K562 (cell line): Measurements from ENCODE around the gene KIFAP3. TPM values are rescaled to one million over a fixed set of nuclear protein-coding genes. Genes with fewer than 3 reads are reported as not detected.
A peak's percentile ranks its signal among the peaks of the same experiment; 100 is the strongest.

Experiments
- ATAC-seq: fragments of 200-7000 bp; cut with Tn5 transposase; 3 replicates; pipeline ENCODE4 v1.9.1; 2020; ENCODE audit warnings: moderate library complexity
- BruUV-seq: library from RNA; stranded (reverse); fragments of 400-500 nt; replicated peaks from 2 replicates; lab custom pipeline; 2021; lab: Mats Ljungman, UMichigan
- CTCF ChIA-PET: fragments of 300-600 bp; formaldehyde crosslinking; extraction: SDS; loops from one replicate; lab custom pipeline; 2021; ENCODE audit warnings: low intra/inter-chr PET ratio; lab: Yijun Ruan, JAX
- POLR2A ChIA-PET: fragments of 300-600, 350-650 bp; sonication (Branson Sonifier 250); formaldehyde crosslinking; extraction: SDS; loops from one replicate; lab custom pipeline; 2021; ENCODE audit warnings: antibody characterized with exemption, inconsistent platforms; lab: Yijun Ruan, JAX
- DNase-seq, 4 experiments: peaks; one replicate each; pipeline versions ENCODE4 v3.0.0 to v3.0.0-alpha.2; 2011 to 2018; ENCODE audit warnings: low spot score in 3 of 4, mixed read lengths in 3 of 4; ENCODE audit errors: extremely low read depth in 1 of 4
- FAIRE-seq: peaks from 2 replicates; lab custom pipeline; 2011; peaks lifted over from hg19 to GRCh38; lab: Jason Lieb, UNC
- H2AFZ ChIP-seq: 2 replicates; pipeline ENCODE4 v1.6.0; 2011; ENCODE audit warnings: low read depth, low read length, control low read depth, inconsistent platforms
- H3K27ac ChIP-seq: fragments of 200-600 bp; 3 replicates; pipeline ENCODE4 v1.8.0; 2011; ENCODE audit warnings: low read depth, mild to moderate bottlenecking, control low read depth, inconsistent platforms, low read length, moderate library complexity, mixed read lengths; ENCODE audit errors: extremely low read depth
- H3K27me3 ChIP-seq, 2 experiments: fragments of 300-600 bp in 1 of 2; 2 replicates in 1 of 2; 3 replicates in 1 of 2; pipeline versions ENCODE4 v1.6.0 to v1.8.0; 2011; ENCODE audit warnings: inconsistent platforms in 2 of 2, low read length in 2 of 2, mild to moderate bottlenecking in 1 of 2, mixed read lengths in 1 of 2, moderate library complexity in 1 of 2; ENCODE audit not compliant: control insufficient read depth in 2 of 2, insufficient read depth in 2 of 2
- H3K36me3 ChIP-seq: fragments of 300-600 bp; 3 replicates; pipeline ENCODE4 v1.8.0; 2011; ENCODE audit warnings: mild to moderate bottlenecking, low read length, inconsistent platforms; ENCODE audit not compliant: control insufficient read depth, insufficient read depth
- H3K4me1 ChIP-seq, 2 experiments: fragments of 200-600 bp in 1 of 2; replicated peaks in 1 of 2; 2 replicates in 1 of 2; 3 replicates in 1 of 2; pipeline versions ENCODE4 v1.5.1 to v1.8.0; 2011; ENCODE audit warnings: inconsistent platforms in 2 of 2, low read length in 2 of 2, mild to moderate bottlenecking in 1 of 2, mixed read lengths in 1 of 2, moderate library complexity in 1 of 2; ENCODE audit not compliant: control insufficient read depth in 2 of 2, insufficient read depth in 2 of 2
- H3K4me2 ChIP-seq: 2 replicates; pipeline ENCODE4 v1.6.1; 2011; ENCODE audit warnings: low read length, control low read depth, inconsistent platforms, mixed read lengths; ENCODE audit not compliant: insufficient read depth
- H3K4me3 ChIP-seq: fragments of 200-600 bp; sonication (generic), shearing (Covaris generic); 2 replicates; pipeline ENCODE4 v1.5.1; 2016; ENCODE audit warnings: control low read depth, inconsistent platforms
- H3K79me2 ChIP-seq: fragments of 200-600 bp; 3 replicates; pipeline ENCODE4 v1.8.0; 2011; ENCODE audit warnings: low read length, inconsistent platforms; ENCODE audit not compliant: control insufficient read depth, insufficient read depth
- H3K9ac ChIP-seq, 2 experiments: 2 replicates each; pipeline versions ENCODE4 v1.6.0 to v1.6.1; 2011; ENCODE audit warnings: low read depth in 2 of 2, low read length in 2 of 2, control low read depth in 1 of 2, inconsistent platforms in 1 of 2, mild to moderate bottlenecking in 1 of 2, mixed read lengths in 1 of 2; ENCODE audit not compliant: insufficient read depth in 1 of 2
- H3K9me1 ChIP-seq: one replicate; pipeline ENCODE4 v1.6.0; 2011; ENCODE audit warnings: inconsistent platforms, mild to moderate bottlenecking, low read length, moderate library complexity; ENCODE audit not compliant: control insufficient read depth, insufficient read depth
- H3K9me3 ChIP-seq: replicated peaks from 2 replicates; pipeline ENCODE4 v1.5.1; 2011; ENCODE audit warnings: low read depth, low read length, inconsistent platforms; ENCODE audit not compliant: control insufficient read depth, insufficient read depth
- H4K20me1 ChIP-seq: replicated peaks from 2 replicates; pipeline ENCODE4 v1.6.1; 2011; ENCODE audit warnings: low read length, inconsistent platforms, mixed read lengths; ENCODE audit not compliant: control insufficient read depth, insufficient read depth
- HNRNPL ChIP-seq: fragments of 200-400 bp; formaldehyde crosslinking; IDR thresholded peaks from 2 replicates; pipeline ENCODE4 v1.6.1; 2017; ENCODE audit warnings: low read depth, mild to moderate bottlenecking, low read length
- MED1 ChIP-seq: sonication (generic); formaldehyde crosslinking; IDR thresholded peaks from 2 replicates; pipeline ENCODE4 v1.8.1; 2023; ENCODE audit warnings: missing genetic modification reagents, borderline replicate concordance
- NR2C1 ChIP-seq, 2 experiments: fragments of 450-650 bp; IDR thresholded peaks; 2 replicates each; pipeline ENCODE4 v1.6.1; 2017; ENCODE audit warnings: mild to moderate bottlenecking in 2 of 2, antibody characterized with exemption in 1 of 2, inconsistent platforms in 1 of 2, missing compliant biosample characterization in 1 of 2, missing genetic modification characterization in 1 of 2
- NR3C1 ChIP-seq: sonication (generic); formaldehyde crosslinking; IDR thresholded peaks from 2 replicates; pipeline ENCODE4 v1.8.1; 2022; ENCODE audit warnings: missing genetic modification reagents
- NUFIP1 ChIP-seq: fragments of 450-650 bp; IDR thresholded peaks from 2 replicates; pipeline ENCODE4 v1.6.1; 2018; ENCODE audit not compliant: partially characterized antibody
- POLR2G ChIP-seq: fragments of 200-400 bp; formaldehyde crosslinking; IDR thresholded peaks from 2 replicates; pipeline ENCODE4 v1.6.1; 2017; ENCODE audit warnings: low read depth, mild to moderate bottlenecking, antibody characterized with exemption, low read length, moderate library complexity
- WHSC1 ChIP-seq: IDR thresholded peaks from one replicate; pipeline ENCODE4 v1.6.1; 2012; ENCODE audit warnings: low read length, control low read depth, inconsistent platforms
- ZKSCAN1 ChIP-seq: fragments of 150-350 bp; IDR thresholded peaks from 2 replicates; pipeline ENCODE4 v1.6.1; 2016; ENCODE audit warnings: low read depth, low read length
- WGBS: fragments of 100-300 bp; shearing (Covaris generic); methylation state at CpG from one replicate; pipeline ENCODE4 v1.1.6; 2016; ENCODE audit warnings: low coverage, mixed read lengths; ENCODE audit not compliant: insufficient coverage; ENCODE audit errors: missing lambda C conversion rate; 5-methylcytosine and 5-hydroxymethylcytosine counted together
- in situ Hi-C: fragments of 300-500 bp; cut with MboI; formaldehyde crosslinking; loops from 4 replicates; pipeline ENCODE4 v1.15.0; 2018; ENCODE audit warnings: inconsistent platforms, mixed read lengths
- intact Hi-C: fragments of 100-400 bp; cut with micrococcal nuclease; formaldehyde crosslinking; loops from 2 replicates; pipeline ENCODE4 v1.14.2; 2022
- polyA plus RNA-seq, 8 experiments: library from polyadenylated mRNA; depleted of rRNA in 4 of 8; stranded (reverse) in 5 of 8; unstranded in 3 of 8; fragments of >200 nt; fragmentation: Nextera tagmentation in 2 of 8; fragmentation: Illumina TruSeq in 1 of 8; extraction: Ambion mirVana in 2 of 8; extraction: Trizol in 1 of 8; gene quantifications; 2 replicates each; pipeline versions ENCODE4 v1.2.1 to v1.2.3, GENCODE V29; 2011 to 2014; ENCODE audit warnings: inconsistent platforms in 1 of 8, missing spikeins in 1 of 8
- total RNA-seq, 7 experiments: library from RNA; depleted of rRNA in 6 of 7; stranded (reverse); fragments of >200 nt in 6 of 7; fragmentation: Illumina TruSeq in 2 of 7; extraction: Trizol in 2 of 7; gene quantifications; 2 replicates each; pipeline versions ENCODE4 v1.2.1 to v1.2.3, GENCODE V29; 2011 to 2021; ENCODE audit warnings: low replicate concordance in 1 of 7

The KIFAP3 gene
- total and polyA plus RNA-seq, 9 of the 15 experiments (the other 6 are each of a cell fraction or from before 2014, with no cell fraction given): 8.8 to 17.5 (median 11.8) TPM

GRCh38 chr1:169889871-169890270 is 184.6 kb downstream of the KIFAP3 start:
- POLR2A ChIA-PET: no interaction called here
- CTCF ChIA-PET: no interaction called here
- Histone ChIP-seq H3K27ac (no peak overlapping the region), H3K4me3 (no peak overlapping the region), H3K9ac (no peak overlapping the region; a peak in 1 of 4 replicates), H3K4me2 (no peak overlapping the region), H2AFZ (no peak overlapping the region), H3K9me1 (no peaks in the 10 kb centered on the region), H4K20me1 (no peaks in the 10 kb centered on the region), H3K36me3 (peaks cover 33% of the 10 kb centered on the region; the same call in 2 of the 3 replicates), H3K9me3 (no peaks in the 10 kb centered on the region), H3K79me2 (peaks cover 40% of the 10 kb centered on the region), H3K4me1 (peaks cover 3 to 10% of the 10 kb centered on the region in 2 experiments; a peak in 4 of 5 replicates), H3K27me3 (no peaks in the 10 kb centered on the region)
- in situ Hi-C loops (no loop called here), intact Hi-C loops (loop anchor here (5.0 kb wide), 3 partner anchors 182 to 642 kb away; partner anchors contain the start of genes GORAB, KIFAP3 and SLC19A2)
- BruUV-seq: no TSS peak
- DNase-seq: no peak
- no peak for ATAC-seq
- WGBS: 78% methylated on average over 2 of the region's 2 CpGs
- TF ChIP-seq ZKSCAN1: peak; percentile 99
- TF ChIP-seq NR2C1 (IDR thresholded peaks at IDR 0.05): no peak
- no peak for TF ChIP-seq NR2C1 (tag; IDR thresholded peaks at IDR 0.05)
- FAIRE-seq: no peak

DNA sequence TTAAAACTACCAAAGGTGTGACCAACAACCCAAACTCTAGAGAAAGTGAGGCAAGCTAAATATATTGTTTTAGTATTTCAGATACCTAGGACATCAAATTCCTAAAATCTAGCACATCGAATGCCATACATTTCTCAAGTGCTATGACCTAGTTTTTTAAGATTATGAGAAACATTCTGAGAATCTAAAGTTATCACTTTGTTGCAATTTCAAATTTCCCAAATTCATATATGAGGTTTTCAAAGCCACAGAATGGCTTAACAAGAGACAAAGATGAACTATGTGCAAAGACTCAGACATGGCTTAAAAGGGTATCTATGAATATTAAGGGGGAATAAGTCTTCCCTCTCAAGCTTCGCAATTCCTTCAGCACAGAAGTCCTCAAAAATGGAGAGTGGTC is 187.6 kb downstream of the KIFAP3 start:
- H2AFZ ChIP-seq: no peak overlapping the region
- no peaks in the 10 kb centered on the region for H3K9me3 ChIP-seq
- DNase-seq (no peak), ATAC-seq (no peak), FAIRE-seq (no peak)
- no peak overlapping the region for H3K4me2 ChIP-seq
- H4K20me1 ChIP-seq: no peaks in the 10 kb centered on the region
- H3K4me3 ChIP-seq: no peak overlapping the region
- H3K4me1 ChIP-seq: no peaks in the 10 kb centered on the region; a peak in 1 of 5 replicates
- peaks cover 25% of the 10 kb centered on the region; the same call in 2 of the 3 replicates for H3K79me2 ChIP-seq
- no TSS peak for BruUV-seq
- H3K27me3 ChIP-seq: no peaks in the 10 kb centered on the region
- intact Hi-C loops: no loop called here
- H3K36me3 ChIP-seq: peaks cover 37% of the 10 kb centered on the region; the same call in 2 of the 3 replicates
- CTCF ChIA-PET: no interaction called here
- in situ Hi-C loops: no loop called here
- H3K9me1 ChIP-seq: no peaks in the 10 kb centered on the region
- no peak overlapping the region for H3K9ac ChIP-seq
- 84% methylated on average over 2 of the region's 2 CpGs for WGBS
- POLR2A ChIA-PET: no interaction called here
- no peak overlapping the region for H3K27ac ChIP-seq
- no peak for TF ChIP-seq POLR2G
- TF ChIP-seq MED1 (CRISPR knock-in tag): no peak
- no peak for TF ChIP-seq HNRNPL
- TF ChIP-seq NUFIP1: no peak
- no peak for TF ChIP-seq NR3C1
- no peak for TF ChIP-seq WHSC1
- TF ChIP-seq, all 486 proteins: peak for 0
